SH-SY5Y (cell line): ENCODE measurements around the gene MACROD2.

Experiments
- GATA2 ChIP-seq: IDR thresholded peaks from 2 replicates; pipeline ENCODE4 v1.6.1; 2011; ENCODE audit warnings: mild to moderate bottlenecking, low read depth, low read length
- GATA3 ChIP-seq: IDR thresholded peaks from 2 replicates; pipeline ENCODE4 v1.6.1; 2011; ENCODE audit warnings: low read depth, mild to moderate bottlenecking, low read length, moderate library complexity

- TF ChIP-seq GATA3, result no peak
- no peak for TF ChIP-seq GATA2
Measured at GRCh38 chr20:15302075-15302474, 1306.8 kb downstream of the MACROD2 start.
